ENCODE data around the gene NPAS4. TPM values are rescaled to one million over a fixed set of nuclear protein-coding genes. Genes with fewer than 3 reads are reported as not detected.
"Not testable (repeated sequence)": the region's sequence is repeated elsewhere in the genome, so short reads cannot be mapped to it uniquely, and the experiment has no call there.

The NPAS4 gene
- total RNA-seq, 1 donor from 2014 or later = not detected

DNA sequence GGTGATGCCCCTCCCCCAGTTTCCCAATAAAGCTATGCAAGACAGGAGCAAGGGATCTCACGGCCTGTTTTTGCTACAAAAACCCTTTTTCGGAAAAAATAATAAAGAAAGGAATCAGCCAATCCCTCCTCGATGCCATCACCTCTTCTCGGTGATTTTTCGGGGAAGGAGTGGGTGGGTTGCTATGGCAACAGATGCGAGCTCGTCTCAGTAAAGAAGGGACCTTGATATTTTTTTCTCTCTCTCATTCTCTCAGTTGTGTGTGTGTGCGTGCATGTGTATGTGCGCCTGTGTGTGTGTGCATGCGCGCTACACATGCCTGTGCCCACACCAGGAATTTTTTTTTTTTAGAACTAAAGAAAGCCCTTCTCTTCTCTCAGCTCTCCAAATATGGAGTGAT lies 3.8 kb upstream of the NPAS4 start:
- no peak for DNase-seq (ENCODE audit: extremely low read depth, low read depth, low spot score)

DNA sequence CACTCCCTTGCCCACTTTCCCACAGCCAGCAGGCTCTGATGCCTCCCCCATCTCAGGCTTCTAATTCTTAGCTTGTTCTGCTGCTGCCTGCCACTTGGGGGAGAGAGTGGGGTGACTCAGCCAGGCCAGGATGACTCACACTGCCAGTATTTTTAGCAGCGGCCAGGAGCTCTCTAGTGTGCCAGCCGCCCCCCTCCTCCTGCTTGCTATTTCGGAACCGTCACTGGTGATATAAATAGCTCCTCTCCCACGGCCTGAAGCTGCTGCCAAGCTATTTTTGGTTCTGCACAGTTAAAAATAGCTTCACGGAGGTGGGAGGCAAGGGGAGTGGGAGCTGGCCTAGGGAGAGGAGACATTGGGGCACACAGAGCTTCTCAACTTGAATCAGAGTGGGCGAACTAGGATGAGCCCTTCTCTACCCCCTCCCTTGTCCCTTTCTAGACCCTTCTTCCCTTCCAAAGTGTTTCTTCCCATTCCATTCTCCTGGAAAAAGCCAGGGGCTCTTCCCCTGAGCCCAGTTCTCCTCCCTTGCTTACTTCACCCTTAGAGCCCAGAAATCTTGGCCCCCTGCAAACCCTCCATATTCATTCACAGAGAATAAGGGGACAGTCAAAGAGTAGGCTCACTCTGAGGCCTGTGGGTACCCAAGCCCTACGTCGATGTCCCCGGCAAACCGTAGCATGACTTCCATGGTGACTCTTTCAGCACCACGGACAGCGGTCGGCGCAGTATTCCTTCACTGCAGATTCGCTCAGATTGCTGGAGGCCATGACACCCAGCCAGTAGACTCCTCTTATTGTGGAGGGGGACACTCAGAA lies 2.5 kb upstream of the NPAS4 start:
- no peak for DNase-seq (ENCODE audit: extremely low read depth, low read depth, low spot score)

DNA sequence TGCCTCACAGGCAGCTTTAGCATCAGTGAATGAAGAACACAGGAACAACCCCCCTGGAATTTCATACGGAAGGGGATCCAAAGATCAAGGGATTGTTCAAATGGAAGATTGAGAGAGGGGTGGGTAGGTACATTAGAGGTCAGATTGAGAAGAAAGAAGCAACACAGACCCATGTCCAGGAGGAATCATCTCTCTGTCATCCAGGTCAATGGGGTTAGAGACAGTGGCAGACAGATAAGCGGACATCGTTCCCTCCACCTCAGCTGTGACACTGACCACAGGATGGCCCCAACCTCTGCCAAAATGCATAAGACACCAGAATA lies 1.9 kb upstream of the NPAS4 start:
- DNase-seq (ENCODE audit: extremely low read depth, low read depth, low spot score) = no peak

DNA sequence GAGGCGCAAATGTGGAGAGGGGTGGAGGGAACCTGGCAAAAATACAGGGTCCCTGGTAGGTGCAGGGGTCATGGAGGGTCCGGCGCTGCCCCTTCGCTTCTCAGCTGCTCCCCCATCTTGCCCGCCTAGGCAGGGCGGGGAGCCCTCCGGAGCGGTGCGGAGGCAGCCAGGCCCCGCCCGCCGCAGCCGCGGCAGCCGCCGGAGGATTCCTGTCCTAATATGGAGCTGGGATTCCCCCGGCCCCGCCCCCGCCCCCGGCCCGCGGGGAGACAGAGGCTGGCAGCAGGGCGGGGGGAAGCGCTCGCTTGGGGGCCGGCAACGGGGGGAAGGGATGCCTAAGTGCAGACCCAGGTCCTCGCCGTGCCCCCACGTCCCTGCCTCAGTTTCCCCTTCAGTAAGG lies 1.0 kb upstream of the NPAS4 start:
- no peak for DNase-seq (ENCODE audit: extremely low read depth, low read depth, low spot score)

DNA sequence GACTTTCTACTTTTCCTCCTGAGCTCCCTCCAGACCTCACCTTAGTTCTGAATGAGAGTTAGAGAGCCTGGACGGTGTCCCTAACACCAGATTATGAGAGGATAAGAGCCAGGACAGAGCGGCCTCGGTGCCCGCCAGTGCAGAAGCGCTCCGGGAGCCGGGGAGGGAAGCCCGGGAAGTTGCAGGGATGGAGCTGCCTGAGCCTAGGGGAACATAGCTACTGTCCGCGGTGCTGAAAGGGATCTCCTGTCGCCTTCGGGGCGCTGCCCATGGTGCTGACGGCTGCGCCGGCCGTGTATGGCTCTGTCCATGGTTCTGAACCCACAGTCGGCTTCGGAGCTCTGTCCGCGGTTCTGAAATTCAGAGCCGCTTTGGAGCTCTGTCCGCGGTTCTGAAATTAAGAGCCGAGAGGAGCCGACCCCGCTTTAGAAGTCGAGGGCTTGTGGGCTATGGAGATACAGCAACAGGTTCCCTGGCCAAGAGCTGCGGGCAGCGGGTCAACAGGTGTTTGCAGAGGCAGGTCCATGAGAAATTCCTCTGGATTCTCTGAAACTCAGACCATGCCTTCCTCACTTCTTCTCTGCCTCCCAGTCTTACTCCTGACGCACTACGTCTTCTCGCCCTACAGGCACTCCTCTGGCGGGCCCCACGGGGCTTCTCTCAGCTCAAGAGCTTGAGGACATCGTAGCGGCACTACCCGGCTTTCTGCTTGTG lies 814 bp downstream of the NPAS4 start:
- DNase-seq (ENCODE audit: extremely low read depth, low read depth, low spot score) = peak; percentile 47

DNA sequence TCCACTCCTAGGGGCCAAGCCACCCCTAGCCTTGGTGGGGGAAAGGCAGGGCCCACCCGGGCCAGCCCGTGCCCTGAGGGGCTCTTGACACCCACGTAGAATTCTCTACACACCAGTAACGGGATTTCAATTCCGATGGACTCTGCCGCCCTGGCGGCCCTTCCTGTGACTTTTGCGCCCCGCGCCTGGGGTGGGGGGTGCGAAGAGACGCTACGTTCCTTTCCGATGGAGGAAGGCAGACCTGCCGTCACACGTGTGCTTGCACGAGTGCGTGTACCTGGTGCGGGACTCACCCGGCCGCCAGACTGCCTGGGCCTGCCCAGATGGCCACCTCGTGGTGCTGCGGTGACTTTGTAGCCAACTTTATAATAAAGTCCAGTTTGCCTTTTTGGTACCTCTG lies 5.5 kb downstream of the NPAS4 start:
- no peak for DNase-seq (ENCODE audit: extremely low read depth, low read depth, low spot score)

DNA sequence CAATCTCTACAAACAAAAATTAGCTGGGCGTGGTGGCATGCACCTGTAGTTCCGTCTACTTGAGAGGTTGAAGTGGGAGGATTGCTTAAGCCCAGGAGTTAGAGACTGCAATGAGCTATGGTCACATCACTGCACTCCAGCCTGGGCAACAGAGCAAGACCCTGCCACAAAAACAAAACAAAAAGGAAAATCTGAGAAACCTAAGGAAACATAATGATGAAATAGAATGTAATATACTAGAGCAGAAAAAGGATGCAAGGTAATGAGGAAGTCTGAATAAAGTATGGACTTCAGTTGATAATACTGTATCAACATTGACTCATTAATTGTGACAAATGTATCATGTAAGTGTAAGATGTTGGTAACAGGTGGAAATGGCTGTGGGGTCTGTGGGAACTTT lies 8.1 kb downstream of the NPAS4 start:
- DNase-seq (ENCODE audit: extremely low read depth, low read depth, low spot score) = no peak

DNA sequence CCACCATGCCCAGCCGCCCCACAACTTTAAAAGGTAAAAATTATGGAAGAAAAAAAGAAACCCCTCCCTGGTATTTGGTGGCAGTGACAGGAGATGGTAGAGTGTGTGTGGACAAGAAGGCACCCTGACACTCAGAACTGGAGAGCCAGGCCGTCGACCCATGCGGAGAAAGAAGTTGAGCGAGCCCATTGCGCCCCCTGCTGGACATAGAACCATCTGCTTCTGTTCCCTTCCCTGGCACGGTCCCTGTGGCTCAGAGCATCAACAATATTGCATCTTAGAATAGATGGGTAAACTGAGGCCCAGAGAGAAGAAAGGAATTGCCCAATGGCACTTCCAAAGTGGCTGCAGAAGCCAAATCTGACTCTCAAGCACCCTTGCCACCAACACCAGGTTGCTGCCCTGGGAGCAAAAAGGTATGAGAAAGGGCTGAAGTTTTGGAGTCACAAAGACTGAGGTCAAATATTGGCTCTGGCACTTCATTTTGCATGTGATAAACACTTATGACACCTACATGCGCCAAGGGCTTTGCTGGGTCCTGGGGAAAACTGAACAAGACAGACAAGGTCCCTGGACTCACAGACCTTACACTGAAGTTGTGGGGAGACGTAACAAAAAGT lies 9.3 kb downstream of the NPAS4 start:
- DNase-seq (ENCODE audit: extremely low read depth, low read depth, low spot score) = no peak

DNA sequence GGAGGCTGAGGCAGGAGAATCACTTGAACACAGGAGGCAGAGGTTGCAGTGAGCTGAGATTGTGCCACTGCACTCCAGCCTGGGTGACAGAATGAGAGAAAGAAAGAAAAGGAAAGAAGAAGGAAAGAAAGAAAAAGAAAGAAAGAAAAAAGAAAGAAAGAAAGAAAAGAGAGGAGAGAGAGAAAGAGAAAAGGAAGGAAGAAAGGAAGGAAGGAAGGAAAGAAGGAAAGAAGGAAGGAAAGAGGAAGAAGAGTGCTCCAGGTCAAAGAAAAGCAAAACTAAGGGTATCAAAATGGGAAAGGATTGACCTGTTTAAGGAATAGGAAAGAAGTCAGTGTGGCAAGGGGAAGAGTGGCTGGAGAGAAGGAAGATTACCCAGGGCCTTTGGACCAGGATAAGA lies 10.5 kb downstream of the NPAS4 start:
- not testable (repeated sequence) for DNase-seq (ENCODE audit: extremely low read depth, low read depth, low spot score)

DNA sequence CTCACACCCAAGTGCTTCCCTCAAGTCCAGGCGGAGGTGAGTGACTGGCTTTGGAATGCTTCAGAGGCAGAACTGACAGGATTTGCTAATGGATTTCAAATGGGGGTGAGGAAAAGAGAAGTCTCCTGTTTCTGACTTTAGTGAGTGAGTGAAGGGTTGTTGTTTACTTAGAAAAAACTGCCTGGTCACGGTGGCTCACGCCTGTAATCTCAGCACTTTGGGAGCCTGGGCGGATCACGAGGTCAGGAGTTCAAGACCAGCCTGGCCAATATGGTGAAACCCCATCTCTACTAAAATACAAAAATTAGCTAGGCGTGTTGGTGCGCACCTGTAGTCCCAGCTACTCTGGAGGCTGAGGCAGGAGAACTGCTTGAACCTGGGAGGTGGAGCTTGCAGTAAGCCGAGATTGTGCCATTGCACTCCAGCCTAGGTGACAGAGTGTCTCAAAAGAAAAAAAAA lies 11.1 kb downstream of the NPAS4 start:
- not testable (repeated sequence) for DNase-seq (ENCODE audit: extremely low read depth, low read depth, low spot score)

DNA sequence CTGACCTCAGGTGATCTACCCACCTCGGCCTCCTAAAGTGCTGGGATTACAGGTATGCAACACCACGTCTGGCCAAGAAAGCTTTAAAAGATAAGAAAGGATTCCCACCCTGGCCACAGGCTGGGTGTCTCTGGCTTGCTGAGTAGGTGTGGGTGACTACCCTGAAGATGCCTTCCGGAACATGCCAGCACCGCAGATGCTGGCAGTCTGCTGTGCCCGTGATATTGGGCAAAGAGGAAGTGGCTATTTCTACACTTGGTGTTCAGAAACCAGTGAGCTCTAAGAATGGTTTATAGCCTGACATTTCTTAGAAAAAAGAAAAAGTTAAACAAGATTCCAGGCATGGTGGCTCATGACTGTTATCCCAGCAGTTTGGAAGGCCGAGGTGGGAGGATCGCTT lies 11.8 kb downstream of the NPAS4 start:
- DNase-seq (ENCODE audit: extremely low read depth, low read depth, low spot score) = no peak

DNA sequence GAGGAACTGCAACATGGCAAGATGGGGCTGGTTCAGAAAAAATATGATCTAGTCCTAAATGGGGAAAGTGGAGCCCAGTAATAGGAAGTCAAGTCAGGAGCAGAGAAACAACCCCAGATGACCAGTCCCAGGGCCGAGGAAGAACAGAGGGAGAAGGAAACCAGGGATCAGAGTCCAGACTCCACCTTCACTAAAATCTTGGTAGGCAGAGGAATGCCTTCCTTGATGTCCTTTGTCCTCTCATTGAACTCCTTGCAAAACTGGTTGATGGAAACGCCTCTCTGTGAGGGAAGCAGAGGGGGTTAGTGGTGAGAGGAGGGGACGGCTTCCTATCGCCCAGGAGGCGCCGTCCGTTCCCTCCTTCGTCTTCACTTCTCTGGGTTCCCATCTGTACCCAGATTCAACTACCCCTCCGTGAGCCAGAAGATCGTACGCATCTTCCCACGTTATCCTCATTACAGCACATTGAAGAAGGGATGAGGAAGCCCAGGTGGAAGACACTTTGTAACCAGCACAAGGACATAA lies 17.2 kb downstream of the NPAS4 start:
- DNase-seq (ENCODE audit: extremely low read depth, low read depth, low spot score) = no peak

DNA sequence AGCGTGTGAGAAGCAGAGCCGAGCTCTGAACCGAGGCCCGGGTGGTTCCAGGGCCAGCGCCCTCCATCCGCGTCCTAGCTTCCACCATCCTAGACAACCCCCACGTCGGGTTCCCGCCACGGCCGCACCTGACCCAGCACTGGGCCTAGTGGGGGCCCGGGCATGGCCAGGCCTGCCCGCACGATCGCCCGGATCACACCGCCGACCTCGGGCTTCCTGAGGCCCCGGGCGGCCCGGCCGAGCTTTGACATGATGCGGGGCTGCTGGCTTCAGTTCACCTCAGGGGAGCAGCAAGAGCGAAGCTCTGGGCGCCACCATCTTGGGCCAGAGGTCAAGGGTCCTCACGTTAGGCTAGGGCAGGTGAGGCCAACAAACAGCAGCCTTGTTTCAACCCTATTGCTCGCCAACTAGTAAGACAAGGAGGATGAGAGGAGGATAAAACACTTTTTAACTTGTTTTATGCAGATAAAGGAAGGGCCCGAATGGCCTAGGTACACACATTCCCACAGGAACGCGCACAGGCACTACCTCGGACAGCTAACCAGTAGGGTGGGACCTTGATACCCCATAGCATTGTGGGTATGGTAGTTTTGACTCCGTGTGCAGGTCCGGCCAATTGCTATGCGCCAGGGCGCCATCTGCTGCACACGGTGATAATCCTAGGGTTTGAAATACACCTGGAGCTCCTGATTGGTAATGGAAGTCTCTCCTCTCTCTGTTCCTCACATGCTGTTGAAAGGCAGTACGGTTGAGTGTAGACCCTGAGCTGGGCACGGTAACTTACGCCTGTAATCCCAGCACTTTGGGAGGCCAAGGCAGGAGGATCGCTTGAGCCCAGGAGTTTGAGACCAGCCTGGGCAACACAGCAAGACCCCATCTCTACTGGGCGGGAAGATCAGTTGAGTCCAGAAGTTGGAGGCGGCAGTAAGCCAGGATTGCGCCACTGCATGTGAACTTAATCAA lies 17.9 kb downstream of the NPAS4 start, which contains the start of gene MRPL11:
TSS of gene MRPL11 (minus strand) at position 345 of the 963 bp plus-strand sequence. CDS start at position 251, 94 bp downstream.
- DNase-seq (ENCODE audit: extremely low read depth, low read depth, low spot score) = peak; percentile 78

DNA sequence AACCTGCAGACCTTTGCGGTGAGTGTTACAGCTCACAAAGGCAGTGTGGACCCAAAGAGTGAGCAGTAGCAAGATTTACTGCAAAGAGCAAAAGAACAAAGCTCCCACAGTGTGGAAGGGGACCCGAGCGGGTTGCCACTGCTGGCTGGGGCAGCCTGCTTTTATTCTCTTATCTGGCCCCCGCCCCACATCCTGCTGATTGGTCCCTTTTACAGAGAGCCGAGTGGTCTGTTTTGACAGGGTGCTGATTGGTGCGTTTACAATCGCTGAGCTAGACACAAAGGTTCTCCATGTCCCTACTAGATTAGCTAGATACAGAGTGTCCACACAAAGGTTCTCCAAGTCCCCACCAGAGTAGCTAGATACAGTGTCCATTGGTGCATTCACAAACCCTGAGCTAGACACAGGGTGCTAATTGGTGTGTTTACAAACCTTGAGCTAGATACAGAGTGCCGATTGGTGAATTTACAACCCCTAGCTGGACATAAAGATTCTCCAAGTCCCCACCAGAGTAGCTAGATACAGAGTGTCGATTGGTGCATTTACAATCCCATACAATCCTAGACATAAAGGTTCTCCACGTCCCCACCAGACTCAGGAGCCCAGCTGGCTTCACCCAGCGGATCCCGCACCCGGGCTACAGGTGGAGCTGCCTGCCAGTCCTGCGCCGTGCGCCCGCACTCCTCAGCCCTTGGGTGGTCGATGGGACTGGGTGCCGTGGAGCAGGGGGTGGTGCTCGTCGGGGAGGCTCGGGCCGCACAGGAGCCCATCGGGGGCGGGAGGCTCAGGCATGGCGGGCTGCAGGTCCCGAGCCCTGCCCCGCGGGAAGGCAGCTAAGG lies 19.5 kb downstream of the NPAS4 start:
- not testable (repeated sequence) for DNase-seq (ENCODE audit: extremely low read depth, low read depth, low spot score)

DNA sequence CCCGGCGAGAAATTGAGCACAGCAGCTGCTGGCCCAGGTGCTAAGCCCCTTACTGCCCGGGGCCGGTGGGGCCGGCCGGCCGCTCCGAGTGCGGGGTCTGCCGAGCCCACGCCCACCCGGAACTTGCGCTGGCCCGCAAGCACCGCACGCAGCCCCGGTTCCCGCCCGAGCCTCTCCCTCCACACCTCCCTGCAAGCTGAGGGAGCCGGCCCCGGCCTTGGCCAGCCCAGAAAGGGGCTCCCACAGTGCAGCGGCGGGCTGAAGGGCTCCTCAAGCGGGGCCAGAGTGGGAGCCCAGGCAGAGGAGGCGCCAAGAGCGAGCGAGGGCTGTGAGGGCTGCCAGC lies 20.1 kb downstream of the NPAS4 start:
- DNase-seq (ENCODE audit: extremely low read depth, low read depth, low spot score) = not testable (repeated sequence)

DNA sequence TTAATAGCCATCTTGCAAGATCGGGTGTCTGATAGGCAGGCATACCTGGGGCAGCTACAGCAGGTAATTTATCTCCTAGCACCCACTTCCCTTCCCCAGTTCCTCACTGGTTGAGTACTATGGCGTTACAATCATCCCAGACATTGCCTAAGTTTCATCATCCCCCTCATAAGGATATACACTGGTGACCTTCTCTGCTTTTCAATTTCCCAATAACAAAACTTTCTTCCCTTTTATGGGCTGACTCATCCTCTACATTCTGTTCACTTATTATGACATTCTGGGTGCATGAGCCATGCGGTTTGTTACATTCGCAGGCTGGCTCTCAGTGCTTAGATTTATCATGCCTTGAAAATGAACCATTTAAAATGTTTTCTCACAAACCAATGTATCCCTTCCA lies 22.8 kb downstream of the NPAS4 start:
- DNase-seq (ENCODE audit: extremely low read depth, low read depth, low spot score) = no peak

DNA sequence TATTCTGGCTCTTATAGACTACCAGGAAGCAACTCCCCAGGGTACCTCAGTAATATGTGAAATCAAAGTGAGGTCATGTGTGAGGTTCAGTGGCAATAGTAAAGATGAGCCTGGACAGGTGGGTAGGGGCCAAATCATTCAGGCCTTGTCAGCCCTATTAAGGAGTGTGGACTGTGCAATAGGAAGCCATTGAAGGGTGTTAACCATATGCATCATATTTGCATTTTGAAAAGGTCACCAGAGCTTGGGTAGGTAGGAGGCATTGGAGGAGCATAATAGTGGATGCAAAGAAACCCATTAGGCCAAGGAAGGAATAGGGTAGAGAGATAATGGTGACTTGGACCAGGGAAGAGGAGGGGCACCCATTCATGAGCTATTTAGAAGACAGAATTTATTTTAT lies 26.2 kb downstream of the NPAS4 start:
- no peak for DNase-seq (ENCODE audit: extremely low read depth, low read depth, low spot score)

DNA sequence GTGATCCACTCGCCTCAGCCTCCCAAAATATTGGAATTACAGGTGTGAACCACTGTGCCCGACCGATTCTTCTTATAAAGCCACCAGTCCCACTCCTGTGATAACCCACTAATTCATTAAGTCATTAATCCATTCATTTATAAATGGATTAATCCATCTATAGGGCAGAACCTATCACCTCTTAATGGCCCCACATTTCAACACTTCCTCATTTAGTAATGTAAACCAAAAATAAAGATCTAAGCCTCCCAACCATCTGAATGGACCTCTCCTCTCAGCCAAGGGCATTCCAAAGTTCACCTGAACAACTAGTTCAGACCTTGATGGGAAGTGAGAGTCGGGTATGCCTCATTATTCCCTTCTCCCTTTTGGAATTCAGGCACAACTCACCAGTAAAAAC lies 27.7 kb downstream of the NPAS4 start:
- DNase-seq (ENCODE audit: extremely low read depth, low read depth, low spot score) = no peak

DNA sequence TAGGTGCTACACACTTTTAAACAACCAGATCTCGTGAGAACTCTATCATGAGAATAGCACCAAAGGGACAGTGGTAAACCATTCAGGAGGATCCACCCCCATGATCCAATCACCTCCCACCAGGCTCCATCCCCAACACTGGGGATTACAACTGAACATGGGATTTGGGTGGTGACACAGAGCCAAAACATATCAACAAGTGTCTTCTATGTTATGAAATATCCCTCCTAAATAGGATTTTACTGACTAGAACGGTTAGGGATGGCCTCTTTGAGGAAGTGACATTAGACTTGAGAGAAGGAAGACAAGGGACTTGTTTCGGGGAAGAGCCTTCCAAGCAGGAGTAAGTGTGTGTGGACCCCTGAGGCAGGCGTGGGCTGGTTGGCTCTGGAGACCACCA lies 29.7 kb downstream of the NPAS4 start:
- DNase-seq (ENCODE audit: extremely low read depth, low read depth, low spot score) = no peak

DNA sequence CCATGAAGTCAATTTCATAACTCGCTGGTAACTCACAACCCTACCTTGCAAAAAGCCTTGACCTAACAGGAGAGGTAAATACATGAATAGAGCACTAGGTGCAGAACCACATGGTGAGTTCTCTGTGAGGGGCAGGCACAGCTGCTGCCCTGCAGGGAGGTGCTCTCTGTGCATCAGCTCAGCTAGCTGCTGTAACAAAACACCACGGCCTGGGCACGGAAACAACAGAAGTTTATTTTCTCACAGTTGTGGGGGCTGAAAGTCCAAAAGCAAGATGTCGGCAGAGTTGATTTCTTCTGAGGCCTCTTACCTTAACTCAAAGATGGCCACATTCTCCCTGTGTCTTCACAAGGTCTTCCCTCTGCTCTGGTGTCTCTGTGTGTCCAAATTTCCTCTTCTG lies 30.8 kb downstream of the NPAS4 start:
- DNase-seq (ENCODE audit: extremely low read depth, low read depth, low spot score) = no peak

Data from glomerular endothelial cell (primary cell).